SK-N-SH treated with all-trans-retinoic acid at 6 μM for 48 hours (cell line): Measurements from ENCODE around the gene IL12RB1.

Source experiments
- ATAC-seq: fragments of 200-7000 bp; cut with Tn5 transposase; 3 replicates; pipeline ENCODE4 v1.9.1; 2020; ENCODE audit warnings: mild to moderate bottlenecking, moderate library complexity
- ARNTL ChIP-seq: fragments of 450-650 bp; formaldehyde crosslinking; IDR thresholded peaks from 2 replicates; pipeline ENCODE4 v1.5.0; 2020; ENCODE audit warnings: low read depth, mild to moderate bottlenecking, moderate library complexity, borderline replicate concordance
- BACH2 ChIP-seq: fragments of 250-450 bp; sonication (Bioruptor Pico); IDR thresholded peaks from 2 replicates; pipeline ENCODE4 v1.9.0; 2021; ENCODE audit warnings: mild to moderate bottlenecking, borderline replicate concordance
- CSDC2 ChIP-seq: fragments of 250-450 bp; sonication (Bioruptor Pico); IDR thresholded peaks from 2 replicates; pipeline ENCODE4 v1.5.0; 2020; ENCODE audit warnings: mild to moderate bottlenecking, moderate library complexity
- ESRRG ChIP-seq: fragments of 250-450 bp; sonication (Bioruptor Pico); IDR thresholded peaks from 2 replicates; pipeline ENCODE4 v1.6.1; 2021; ENCODE audit warnings: mild to moderate bottlenecking
- GLIS3 ChIP-seq: fragments of 250-450 bp; sonication (Bioruptor Pico); IDR thresholded peaks from 2 replicates; pipeline ENCODE4 v1.5.0; 2020; ENCODE audit warnings: mild to moderate bottlenecking, moderate library complexity
- ISL1 ChIP-seq: fragments of 250-450 bp; sonication (Bioruptor Pico); IDR thresholded peaks from 2 replicates; pipeline ENCODE4 v2.1.2; 2022; ENCODE audit warnings: mild to moderate bottlenecking, moderate library complexity
- OSR1 ChIP-seq: fragments of 250-450 bp; sonication (Bioruptor Pico); IDR thresholded peaks from 2 replicates; pipeline ENCODE4 v1.8.0; 2022; ENCODE audit warnings: moderate library complexity, mild to moderate bottlenecking, inconsistent platforms
- PPARA ChIP-seq: fragments of 250-450 bp; sonication (Bioruptor Pico); IDR thresholded peaks from 2 replicates; pipeline ENCODE4 v1.5.0; 2020; ENCODE audit warnings: mild to moderate bottlenecking, borderline replicate concordance
- RARB ChIP-seq: fragments of 250-450 bp; sonication (Bioruptor Pico); IDR thresholded peaks from 2 replicates; pipeline ENCODE4 v1.8.0; 2021; ENCODE audit warnings: mild to moderate bottlenecking, moderate library complexity
- SNAI2 ChIP-seq: fragments of 250-450 bp; sonication (Bioruptor Pico); IDR thresholded peaks from 2 replicates; pipeline ENCODE4 v1.5.0; 2020; ENCODE audit warnings: mild to moderate bottlenecking, moderate library complexity
- TCF4 ChIP-seq: fragments of 250-450 bp; sonication (Bioruptor Pico); IDR thresholded peaks from 2 replicates; pipeline ENCODE4 v1.8.0; 2021; ENCODE audit warnings: mild to moderate bottlenecking, moderate library complexity, borderline replicate concordance
- TOX ChIP-seq: fragments of 250-450 bp; sonication (Bioruptor Pico); IDR thresholded peaks from 2 replicates; pipeline ENCODE4 v1.8.0; 2021; ENCODE audit warnings: mild to moderate bottlenecking, moderate library complexity, borderline replicate concordance
- TSHZ2 ChIP-seq: fragments of 250-450 bp; sonication (Bioruptor Pico); IDR thresholded peaks from 2 replicates; pipeline ENCODE4 v1.5.0; 2020; ENCODE audit warnings: mild to moderate bottlenecking, moderate library complexity
- ZFP3 ChIP-seq: fragments of 250-450 bp; sonication (Bioruptor Pico); IDR thresholded peaks from 2 replicates; pipeline ENCODE4 v1.5.0; 2020; ENCODE audit warnings: mild to moderate bottlenecking, moderate library complexity
- ZNF565 ChIP-seq: fragments of 450-650 bp; formaldehyde crosslinking; conservative IDR thresholded peaks from 2 replicates; pipeline ENCODE4 v1.5.0; 2020; ENCODE audit warnings: low read depth, mild to moderate bottlenecking, moderate library complexity
- ZNF70 ChIP-seq: fragments of 450-650 bp; formaldehyde crosslinking; IDR thresholded peaks from 2 replicates; pipeline ENCODE4 v1.5.0; 2020; ENCODE audit warnings: mild to moderate bottlenecking, moderate library complexity
- ZNF8 ChIP-seq: fragments of 450-650 bp; formaldehyde crosslinking; IDR thresholded peaks from 2 replicates; pipeline ENCODE4 v1.5.0; 2020; ENCODE audit warnings: mild to moderate bottlenecking, moderate library complexity
- TF ChIP-seq, protein P1 (sequence below): fragments of 250-450 bp; sonication (Bioruptor Pico); IDR thresholded peaks from 2 replicates; pipeline ENCODE4 v1.8.0; 2020; ENCODE audit warnings: mild to moderate bottlenecking, moderate library complexity, borderline replicate concordance
- TF ChIP-seq, protein P2 (sequence below): fragments of 250-450 bp; sonication (Bioruptor Pico); IDR thresholded peaks from 2 replicates; pipeline ENCODE4 v1.5.1; 2020; ENCODE audit warnings: low read depth, mild to moderate bottlenecking, moderate library complexity
- TF ChIP-seq, protein P3 (sequence below): fragments of 250-450 bp; sonication (Bioruptor Pico); IDR thresholded peaks from 2 replicates; pipeline ENCODE4 v1.8.0; 2021; ENCODE audit warnings: low read depth, mild to moderate bottlenecking, moderate library complexity, borderline replicate concordance
- TF ChIP-seq, protein P4 (sequence below): fragments of 250-450 bp; sonication (Bioruptor Pico); IDR thresholded peaks from 2 replicates; pipeline ENCODE4 v1.5.1; 2021; ENCODE audit warnings: mild to moderate bottlenecking, moderate library complexity

The IL12RB1 gene

DNA sequence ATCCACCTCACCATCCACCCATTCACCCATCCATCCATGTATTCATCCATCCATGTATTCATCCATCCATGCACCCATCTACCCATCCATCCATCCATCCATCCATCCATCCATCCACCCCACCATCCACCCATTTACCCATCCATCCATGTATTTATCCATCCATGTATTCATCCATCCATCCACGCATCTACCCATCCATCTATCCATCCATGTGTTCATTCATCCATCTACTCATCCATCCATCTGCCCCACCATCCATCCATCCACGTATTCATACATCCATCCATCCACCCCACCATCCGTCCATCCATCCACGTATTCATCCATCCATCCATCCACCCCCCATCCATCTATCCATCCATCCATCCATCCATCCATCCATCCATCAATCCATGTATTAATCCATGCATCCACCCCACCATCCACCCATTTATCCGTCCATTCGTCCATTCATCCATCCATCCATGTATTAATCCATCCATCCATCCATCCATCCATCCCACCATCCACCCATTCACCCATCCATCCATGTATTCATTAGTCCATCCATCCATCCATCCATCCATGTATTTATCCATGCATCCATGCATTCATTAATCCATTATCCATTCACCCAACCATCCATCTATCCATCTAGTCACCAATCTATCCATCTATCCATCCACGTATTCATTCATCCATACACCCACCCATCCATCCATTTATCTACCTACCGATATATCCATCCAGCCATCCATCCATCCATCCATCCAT is 2.6 kb downstream of the IL12RB1 start:
- TF ChIP-seq ZFP3 (CRISPR knock-in tag) (no peak), GLIS3 (CRISPR knock-in tag) (no peak)
- TF ChIP-seq, protein P1, sequence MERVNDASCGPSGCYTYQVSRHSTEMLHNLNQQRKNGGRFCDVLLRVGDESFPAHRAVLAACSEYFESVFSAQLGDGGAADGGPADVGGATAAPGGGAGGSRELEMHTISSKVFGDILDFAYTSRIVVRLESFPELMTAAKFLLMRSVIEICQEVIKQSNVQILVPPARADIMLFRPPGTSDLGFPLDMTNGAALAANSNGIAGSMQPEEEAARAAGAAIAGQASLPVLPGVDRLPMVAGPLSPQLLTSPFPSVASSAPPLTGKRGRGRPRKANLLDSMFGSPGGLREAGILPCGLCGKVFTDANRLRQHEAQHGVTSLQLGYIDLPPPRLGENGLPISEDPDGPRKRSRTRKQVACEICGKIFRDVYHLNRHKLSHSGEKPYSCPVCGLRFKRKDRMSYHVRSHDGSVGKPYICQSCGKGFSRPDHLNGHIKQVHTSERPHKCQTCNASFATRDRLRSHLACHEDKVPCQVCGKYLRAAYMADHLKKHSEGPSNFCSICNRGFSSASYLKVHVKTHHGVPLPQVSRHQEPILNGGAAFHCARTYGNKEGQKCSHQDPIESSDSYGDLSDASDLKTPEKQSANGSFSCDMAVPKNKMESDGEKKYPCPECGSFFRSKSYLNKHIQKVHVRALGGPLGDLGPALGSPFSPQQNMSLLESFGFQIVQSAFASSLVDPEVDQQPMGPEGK (CRISPR knock-in tag), result no peak
- ATAC-seq, result no peak

DNA sequence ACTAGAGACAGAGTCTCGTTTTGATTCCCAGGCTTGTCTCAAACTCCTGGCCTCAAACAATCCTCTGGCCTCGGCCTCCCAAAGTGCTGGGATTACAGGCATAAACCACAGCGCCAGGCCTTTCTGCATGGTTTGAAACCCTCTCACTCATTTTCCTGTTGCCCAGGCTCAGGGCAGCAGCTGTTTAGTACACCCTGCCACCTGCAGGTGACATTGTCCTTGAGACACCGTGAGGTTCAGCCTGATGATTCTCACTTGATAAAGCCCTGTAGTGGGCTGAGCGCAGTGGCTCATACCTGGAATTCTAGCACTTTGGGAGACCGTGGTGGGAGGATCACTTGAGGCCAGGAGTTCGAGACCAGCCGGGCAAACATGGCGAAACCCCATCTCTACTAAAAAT is 12.5 kb downstream of the IL12RB1 start:
- no peak for ATAC-seq
- TF ChIP-seq ISL1 (no peak), ZNF70 (CRISPR knock-in tag) (no peak), RARB (CRISPR knock-in tag) (no peak), SNAI2 (no peak), TCF4 (no peak), ZNF565 (no peak)
- TF ChIP-seq, protein P2, sequence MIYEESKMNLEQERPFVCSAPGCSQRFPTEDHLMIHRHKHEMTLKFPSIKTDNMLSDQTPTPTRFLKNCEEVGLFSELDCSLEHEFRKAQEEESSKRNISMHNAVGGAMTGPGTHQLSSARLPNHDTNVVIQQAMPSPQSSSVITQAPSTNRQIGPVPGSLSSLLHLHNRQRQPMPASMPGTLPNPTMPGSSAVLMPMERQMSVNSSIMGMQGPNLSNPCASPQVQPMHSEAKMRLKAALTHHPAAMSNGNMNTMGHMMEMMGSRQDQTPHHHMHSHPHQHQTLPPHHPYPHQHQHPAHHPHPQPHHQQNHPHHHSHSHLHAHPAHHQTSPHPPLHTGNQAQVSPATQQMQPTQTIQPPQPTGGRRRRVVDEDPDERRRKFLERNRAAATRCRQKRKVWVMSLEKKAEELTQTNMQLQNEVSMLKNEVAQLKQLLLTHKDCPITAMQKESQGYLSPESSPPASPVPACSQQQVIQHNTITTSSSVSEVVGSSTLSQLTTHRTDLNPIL (CRISPR knock-in tag), result no peak

DNA sequence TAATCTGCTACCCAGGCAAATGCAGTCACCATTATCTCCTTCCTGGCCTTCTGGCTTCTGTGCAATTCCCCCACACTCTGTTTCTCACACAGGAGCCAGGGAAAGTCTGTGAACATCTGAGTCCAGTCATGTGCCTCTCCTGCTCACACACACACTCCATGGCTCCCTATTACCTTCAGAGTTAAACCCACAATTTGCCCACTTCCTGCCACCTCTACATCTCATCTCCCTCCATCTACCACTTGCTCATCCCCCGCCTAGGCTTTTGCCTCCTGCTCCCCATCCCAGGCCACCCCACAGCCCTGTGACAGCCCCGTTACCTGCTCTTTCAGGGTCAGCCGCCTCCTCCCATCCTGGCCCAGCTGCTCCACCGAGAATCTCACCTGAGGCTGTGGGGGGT is 13.5 kb downstream of the IL12RB1 start:
- ATAC-seq, result no peak
- TF ChIP-seq, protein P2 (CRISPR knock-in tag), result no peak
- TF ChIP-seq ESRRG, result no peak
- TF ChIP-seq BACH2 (CRISPR knock-in tag), result no peak
- TF ChIP-seq, protein P3, sequence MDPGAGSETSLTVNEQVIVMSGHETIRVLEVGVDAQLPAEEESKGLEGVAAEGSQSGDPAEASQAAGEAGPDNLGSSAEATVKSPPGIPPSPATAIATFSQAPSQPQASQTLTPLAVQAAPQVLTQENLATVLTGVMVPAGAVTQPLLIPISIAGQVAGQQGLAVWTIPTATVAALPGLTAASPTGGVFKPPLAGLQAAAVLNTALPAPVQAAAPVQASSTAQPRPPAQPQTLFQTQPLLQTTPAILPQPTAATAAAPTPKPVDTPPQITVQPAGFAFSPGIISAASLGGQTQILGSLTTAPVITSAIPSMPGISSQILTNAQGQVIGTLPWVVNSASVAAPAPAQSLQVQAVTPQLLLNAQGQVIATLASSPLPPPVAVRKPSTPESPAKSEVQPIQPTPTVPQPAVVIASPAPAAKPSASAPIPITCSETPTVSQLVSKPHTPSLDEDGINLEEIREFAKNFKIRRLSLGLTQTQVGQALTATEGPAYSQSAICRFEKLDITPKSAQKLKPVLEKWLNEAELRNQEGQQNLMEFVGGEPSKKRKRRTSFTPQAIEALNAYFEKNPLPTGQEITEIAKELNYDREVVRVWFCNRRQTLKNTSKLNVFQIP (CRISPR knock-in tag), result no peak
- no peak for TF ChIP-seq RARB (CRISPR knock-in tag)
- no peak for TF ChIP-seq ZFP3 (CRISPR knock-in tag)
- no peak for TF ChIP-seq ISL1
- no peak for TF ChIP-seq PPARA (CRISPR knock-in tag)
- no peak for TF ChIP-seq ZNF8 (CRISPR knock-in tag)
- no peak for TF ChIP-seq TCF4
- TF ChIP-seq CSDC2 (CRISPR knock-in tag), result no peak
- TF ChIP-seq SNAI2, result no peak
- TF ChIP-seq TSHZ2 (CRISPR knock-in tag), result no peak
- no peak for TF ChIP-seq OSR1 (CRISPR knock-in tag)
- no peak for TF ChIP-seq TOX
- TF ChIP-seq, protein P4, sequence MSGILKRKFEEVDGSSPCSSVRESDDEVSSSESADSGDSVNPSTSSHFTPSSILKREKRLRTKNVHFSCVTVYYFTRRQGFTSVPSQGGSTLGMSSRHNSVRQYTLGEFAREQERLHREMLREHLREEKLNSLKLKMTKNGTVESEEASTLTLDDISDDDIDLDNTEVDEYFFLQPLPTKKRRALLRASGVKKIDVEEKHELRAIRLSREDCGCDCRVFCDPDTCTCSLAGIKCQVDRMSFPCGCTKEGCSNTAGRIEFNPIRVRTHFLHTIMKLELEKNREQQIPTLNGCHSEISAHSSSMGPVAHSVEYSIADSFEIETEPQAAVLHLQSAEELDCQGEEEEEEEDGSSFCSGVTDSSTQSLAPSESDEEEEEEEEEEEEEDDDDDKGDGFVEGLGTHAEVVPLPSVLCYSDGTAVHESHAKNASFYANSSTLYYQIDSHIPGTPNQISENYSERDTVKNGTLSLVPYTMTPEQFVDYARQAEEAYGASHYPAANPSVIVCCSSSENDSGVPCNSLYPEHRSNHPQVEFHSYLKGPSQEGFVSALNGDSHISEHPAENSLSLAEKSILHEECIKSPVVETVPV (CRISPR knock-in tag), result no peak
- no peak for TF ChIP-seq GLIS3 (CRISPR knock-in tag)
- TF ChIP-seq ZNF565, result no peak
- no peak for TF ChIP-seq ARNTL (CRISPR knock-in tag)
